Osteocyte (in vitro differentiated cells): ENCODE measurements around the gene BCAS4. TPM values are rescaled to one million over a fixed set of nuclear protein-coding genes. Genes with fewer than 3 reads are reported as not detected.
"Not testable (repeated sequence)": the region's sequence is repeated elsewhere in the genome, so short reads cannot be mapped to it uniquely, and the experiment has no call there.

Experiments
- DNase-seq: peaks from one replicate; pipeline ENCODE4 v3.0.0; 2021; ENCODE audit warnings: mixed read lengths; ENCODE audit not compliant: unreplicated experiment; ENCODE audit errors: extremely low spot score
- H3K27ac Mint-ChIP-seq: one replicate; pipeline ENCODE4 v1.8.0; 2021; ENCODE audit warnings: mild to moderate bottlenecking, mixed read lengths; ENCODE audit not compliant: unreplicated experiment
- H3K27me3 Mint-ChIP-seq: one replicate; pipeline ENCODE4 v1.8.0; 2021; ENCODE audit warnings: mixed read lengths; ENCODE audit not compliant: unreplicated experiment
- H3K36me3 Mint-ChIP-seq: one replicate; pipeline ENCODE4 v1.8.0; 2021; ENCODE audit warnings: mixed read lengths; ENCODE audit not compliant: unreplicated experiment
- H3K4me1 Mint-ChIP-seq: one replicate; pipeline ENCODE4 v1.8.0; 2021; ENCODE audit warnings: mixed read lengths; ENCODE audit not compliant: unreplicated experiment
- H3K4me3 Mint-ChIP-seq: one replicate; pipeline ENCODE4 v1.8.0; 2021; ENCODE audit warnings: mild to moderate bottlenecking, moderate library complexity, mixed read lengths; ENCODE audit not compliant: unreplicated experiment
- H3K9me3 Mint-ChIP-seq: one replicate; pipeline ENCODE4 v1.8.0; 2021; ENCODE audit warnings: mixed read lengths; ENCODE audit not compliant: unreplicated experiment
- CTCF ChIP-seq: fragments of 200-600 bp; sonication (generic); IDR thresholded peaks from 2 replicates; pipeline ENCODE4 v1.5.0; 2021; ENCODE audit warnings: antibody characterized with exemption, mild to moderate bottlenecking, moderate library complexity
- total RNA-seq: library from RNA; stranded (reverse); gene quantifications from 2 replicates; pipeline ENCODE4 v1.2.1, GENCODE V29; 2021

The BCAS4 gene
- total RNA-seq, 1 donor from 2014 or later = 4.2 TPM

- TF ChIP-seq CTCF = no peak
- Mint-ChIP-seq H3K4me3 (no peak overlapping the region), H3K9me3 (no peaks in the 10 kb centered on the region), H3K36me3 (no peaks in the 10 kb centered on the region), H3K4me1 (peaks cover 11% of the 10 kb centered on the region), H3K27ac (no peak overlapping the region), H3K27me3 (peaks cover 5% of the 10 kb centered on the region)
- DNase-seq = no peak
Observed at GRCh38 chr20:50765674-50766073, 29.2 kb upstream of the BCAS4 start.

GRCh38 chr20:50766955-50767809 lies 27.7 kb upstream of the BCAS4 start:
- not testable (repeated sequence) for H3K9me3 Mint-ChIP-seq, H3K36me3 Mint-ChIP-seq, H3K27me3 Mint-ChIP-seq, H3K4me3 Mint-ChIP-seq, H3K27ac Mint-ChIP-seq, H3K4me1 Mint-ChIP-seq, DNase-seq

- not testable (repeated sequence) for H3K27ac Mint-ChIP-seq, H3K4me3 Mint-ChIP-seq, DNase-seq, H3K4me1 Mint-ChIP-seq, H3K27me3 Mint-ChIP-seq, H3K36me3 Mint-ChIP-seq, H3K9me3 Mint-ChIP-seq
Observed at GRCh38 chr20:50768991-50769390, 25.9 kb upstream of the BCAS4 start.

- H3K36me3 Mint-ChIP-seq, H3K27ac Mint-ChIP-seq, H3K4me1 Mint-ChIP-seq, H3K9me3 Mint-ChIP-seq, DNase-seq, H3K27me3 Mint-ChIP-seq, H3K4me3 Mint-ChIP-seq: not testable (repeated sequence)
Observed at GRCh38 chr20:50769551-50770085, 25.2 kb upstream of the BCAS4 start.

- H3K27ac Mint-ChIP-seq, H3K9me3 Mint-ChIP-seq, H3K4me1 Mint-ChIP-seq, H3K36me3 Mint-ChIP-seq, DNase-seq, H3K4me3 Mint-ChIP-seq, H3K27me3 Mint-ChIP-seq: not testable (repeated sequence)
Observed at GRCh38 chr20:50771419-50772080, 23.3 kb upstream of the BCAS4 start.

GRCh38 chr20:50772420-50773185 lies 22.3 kb upstream of the BCAS4 start:
- no peak overlapping the region for H3K4me3 Mint-ChIP-seq
- H3K4me1 Mint-ChIP-seq = peaks cover 9% of the 10 kb centered on the region
- H3K27ac Mint-ChIP-seq = no peak overlapping the region
- no peaks in the 10 kb centered on the region for H3K36me3 Mint-ChIP-seq
- no peak for DNase-seq
- no peaks in the 10 kb centered on the region for H3K9me3 Mint-ChIP-seq
- H3K27me3 Mint-ChIP-seq = peaks cover 9% of the 10 kb centered on the region
- TF ChIP-seq CTCF = no peak
